OCI-LY7 (cell line): ENCODE results near the gene SNAP29.

Experiments
- CTCF ChIP-seq: fragments of 200-600 bp; sonication (generic); conservative IDR thresholded peaks from 2 replicates; pipeline ENCODE4 v1.5.1; 2014; ENCODE audit warnings: mild to moderate bottlenecking, antibody characterized with exemption, low read length, moderate library complexity, mixed read lengths
- EZH2phosphoT487 ChIP-seq: fragments of 200-600 bp; sonication (generic); IDR thresholded peaks from 2 replicates; pipeline ENCODE4 v1.6.1; 2018; ENCODE audit warnings: low read depth, borderline replicate concordance, mild to moderate bottlenecking, mixed run types, antibody characterized with exemption, low read length, moderate library complexity, mixed read lengths

GRCh38 chr22:20890975-20891374 is 32.2 kb downstream of the SNAP29 start:
- TF ChIP-seq CTCF, result no peak
- TF ChIP-seq EZH2phosphoT487, result no peak
